H7 (cell line): ENCODE data around the gene ASB18. TPM values are rescaled to one million over a fixed set of nuclear protein-coding genes. Genes with fewer than 3 reads are reported as not detected.

Experiments
- DNase-seq: peaks from one replicate; pipeline ENCODE4 v3.0.0; 2012
- H3K27me3 ChIP-seq: 2 replicates; pipeline ENCODE4 v1.6.0; 2011; ENCODE audit warnings: mild to moderate bottlenecking, low read length; ENCODE audit not compliant: control insufficient read depth, insufficient read depth
- H3K36me3 ChIP-seq: replicated peaks from 2 replicates; pipeline ENCODE4 v1.5.1; 2011; ENCODE audit warnings: low read length; ENCODE audit not compliant: control insufficient read depth, insufficient read depth
- H3K4me3 ChIP-seq: 2 replicates; pipeline ENCODE4 v1.5.1; 2011; ENCODE audit warnings: low read depth, mild to moderate bottlenecking, control low read depth, low read length, moderate library complexity; ENCODE audit not compliant: insufficient read depth
- total RNA-seq: library from RNA; depleted of rRNA; stranded (reverse); fragments of >200 nt; shearing (Covaris generic); gene quantifications from 2 replicates; pipeline ENCODE4 v1.2.3, GENCODE V29; 2014

ASB18 gene
- total RNA-seq, 1 experiment from 2014 or later, result not detected

- Histone ChIP-seq H3K4me3 (no peak overlapping the region), H3K36me3 (no peaks in the 10 kb centered on the region)
Measured at GRCh38 chr2:236190674-236191073, 73.5 kb downstream of the ASB18 start.

DNA sequence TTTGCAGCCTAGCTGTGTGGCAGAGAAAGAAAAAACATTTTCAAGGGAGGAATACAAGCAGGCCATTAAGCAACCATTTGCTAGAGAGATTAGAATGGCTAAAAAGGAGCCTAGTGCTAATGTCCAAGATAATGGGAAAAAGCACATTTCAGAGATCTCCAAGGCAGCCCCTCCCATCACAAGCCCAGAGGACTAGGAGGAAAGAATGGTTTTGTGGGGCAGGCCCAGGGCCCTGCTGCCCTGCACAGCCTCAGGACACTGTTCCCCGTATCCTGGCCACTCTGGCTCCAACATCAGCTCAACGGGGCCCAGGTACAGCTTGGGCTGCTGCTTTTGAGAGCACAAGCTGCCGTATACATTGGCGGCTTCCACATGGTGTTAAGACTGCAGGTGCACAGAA lies 79.5 kb downstream of the ASB18 start:
- no peaks in the 10 kb centered on the region for H3K36me3 ChIP-seq
- DNase-seq, result no peak
- no peak overlapping the region for H3K4me3 ChIP-seq
- H3K27me3 ChIP-seq, result peaks cover 5% of the 10 kb centered on the region

More at GRCh38 chr2:236190674-236191073, 73.5 kb downstream of the ASB18 start:
- H3K27me3 ChIP-seq, result no peaks in the 10 kb centered on the region
- no peak for DNase-seq

GRCh38 chr2:236180831-236181453 lies 83.3 kb downstream of the ASB18 start:
- peak; percentile 92 for DNase-seq
- peaks cover 26% of the 10 kb centered on the region for H3K27me3 ChIP-seq
- H3K36me3 ChIP-seq, result no peaks in the 10 kb centered on the region
- no peak overlapping the region for H3K4me3 ChIP-seq

GRCh38 chr2:236180076-236180816 lies 84.0 kb downstream of the ASB18 start:
- Histone ChIP-seq H3K27me3 (peaks cover 33% of the 10 kb centered on the region), H3K4me3 (no peak overlapping the region), H3K36me3 (no peaks in the 10 kb centered on the region)
- DNase-seq, result no peak

DNA sequence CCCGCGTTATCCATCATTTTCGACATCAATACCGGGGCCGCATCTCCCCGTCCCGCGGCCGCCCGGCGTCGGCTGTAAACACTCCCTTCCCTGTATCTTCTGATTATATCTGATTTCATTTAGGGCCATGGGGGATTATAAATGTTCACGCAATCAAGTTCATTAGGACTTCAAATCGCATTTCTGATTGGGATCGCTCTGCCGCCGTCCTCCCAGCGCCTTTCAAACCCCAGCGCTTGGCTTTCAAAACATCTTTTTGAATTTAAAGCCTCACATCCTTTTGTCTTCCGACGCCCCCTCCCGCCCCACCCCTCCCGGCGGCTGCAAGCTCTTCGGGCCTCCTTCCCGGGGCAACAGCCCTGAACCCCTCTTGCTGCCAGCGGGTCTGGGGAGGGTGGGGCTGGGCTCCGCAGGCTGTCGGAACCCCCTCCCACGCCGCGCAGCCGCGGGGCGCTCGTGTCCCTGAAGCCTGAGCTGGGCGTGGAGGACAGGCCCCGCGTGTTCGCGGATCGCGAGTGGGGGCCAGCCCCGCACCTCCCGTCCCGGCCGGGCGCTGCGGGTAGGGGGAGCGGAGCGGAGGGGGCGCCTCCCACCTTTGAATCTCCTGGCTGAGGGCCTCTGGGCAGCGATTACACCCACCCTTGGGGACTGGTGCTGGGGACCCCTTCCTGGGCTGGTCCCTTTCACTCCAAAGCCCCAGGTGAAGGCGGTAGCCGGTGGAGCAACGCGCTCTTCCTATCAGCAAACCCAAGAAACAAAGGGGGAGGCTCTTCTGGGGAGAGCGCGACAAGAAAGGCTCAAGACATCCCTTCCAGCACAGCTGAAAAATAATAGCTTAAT lies 84.8 kb downstream of the ASB18 start:
- peak; percentile 80 for DNase-seq
- Histone ChIP-seq H3K27me3 (peaks cover 41% of the 10 kb centered on the region), H3K4me3 (peak overlapping the region; percentile 36), H3K36me3 (no peaks in the 10 kb centered on the region)

DNA sequence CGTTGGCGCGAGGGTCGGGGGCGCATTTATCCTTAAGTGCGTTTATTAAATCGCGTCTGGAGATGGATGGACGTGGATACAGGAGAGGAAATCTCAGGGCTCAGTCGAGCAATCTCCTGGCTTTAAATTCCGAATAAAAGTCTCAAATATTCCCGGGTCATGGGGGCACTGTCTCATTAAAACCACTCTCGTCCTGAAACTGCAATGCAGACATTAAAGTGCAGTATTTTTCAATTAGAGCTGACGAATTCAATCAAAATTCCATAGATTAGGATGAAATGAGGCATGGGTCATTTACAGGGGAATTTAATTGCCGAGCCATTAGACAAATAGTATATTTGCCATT lies 85.3 kb downstream of the ASB18 start:
- Histone ChIP-seq H3K27me3 (peaks cover 47% of the 10 kb centered on the region), H3K36me3 (no peaks in the 10 kb centered on the region), H3K4me3 (peak overlapping the region; percentile 36)
- no peak for DNase-seq

DNA sequence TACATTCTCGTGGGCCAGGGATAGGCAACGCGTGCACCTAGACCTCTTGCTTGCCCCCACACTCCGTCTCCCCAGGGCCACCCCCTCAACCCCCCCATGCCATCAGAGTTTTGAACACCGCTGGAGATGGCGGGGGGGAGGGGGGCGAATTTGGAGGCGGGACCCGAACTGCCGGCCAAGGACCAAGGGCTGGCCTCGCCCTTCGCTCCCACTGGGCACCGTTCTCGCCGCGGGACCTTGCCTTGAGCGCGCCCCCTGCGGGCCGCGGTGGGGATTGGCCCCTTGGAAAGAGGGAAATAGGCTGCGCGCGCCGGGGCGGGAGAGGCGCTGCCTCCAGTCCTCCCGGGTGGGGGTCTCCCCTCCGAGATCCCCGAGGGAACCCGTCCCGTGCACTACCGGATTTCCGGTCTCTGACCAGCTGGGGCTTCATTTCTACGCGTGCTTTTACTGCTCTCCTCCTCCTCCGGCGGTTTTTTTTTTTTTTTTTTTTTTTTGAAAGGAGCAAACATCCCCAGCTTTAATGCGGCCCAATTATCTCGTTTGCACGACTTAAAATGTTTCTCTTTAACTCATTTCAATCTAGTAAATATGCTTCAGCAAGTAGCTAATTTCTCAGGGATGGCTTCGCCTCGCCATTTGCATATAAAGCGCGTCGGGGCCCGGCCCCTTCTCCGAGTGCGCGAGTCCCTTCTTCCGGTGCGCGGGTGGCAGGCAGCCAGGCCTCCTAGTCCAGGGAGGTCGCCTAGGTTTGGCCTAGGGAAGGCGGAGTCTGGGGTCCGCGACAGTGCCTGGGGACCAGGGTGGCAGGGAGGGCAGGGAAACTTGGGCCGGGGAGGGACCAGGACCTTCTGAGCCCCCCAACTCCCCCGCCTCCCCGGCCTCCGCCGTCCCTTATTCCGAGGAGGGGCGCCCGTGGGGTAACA lies 86.0 kb downstream of the ASB18 start:
- Histone ChIP-seq H3K36me3 (no peaks in the 10 kb centered on the region), H3K4me3 (peak overlapping the region; percentile 36), H3K27me3 (peaks cover 53% of the 10 kb centered on the region)
- DNase-seq, result peak; percentile 96

GRCh38 chr2:236177604-236177966 lies 86.6 kb downstream of the ASB18 start:
- H3K4me3 ChIP-seq, result peak overlapping the region; percentile 36
- H3K36me3 ChIP-seq, result no peaks in the 10 kb centered on the region
- H3K27me3 ChIP-seq, result peaks cover 59% of the 10 kb centered on the region
- DNase-seq, result peak; percentile 94

GRCh38 chr2:236176951-236177350 lies 87.3 kb downstream of the ASB18 start:
- peak; percentile 53 for DNase-seq

DNA sequence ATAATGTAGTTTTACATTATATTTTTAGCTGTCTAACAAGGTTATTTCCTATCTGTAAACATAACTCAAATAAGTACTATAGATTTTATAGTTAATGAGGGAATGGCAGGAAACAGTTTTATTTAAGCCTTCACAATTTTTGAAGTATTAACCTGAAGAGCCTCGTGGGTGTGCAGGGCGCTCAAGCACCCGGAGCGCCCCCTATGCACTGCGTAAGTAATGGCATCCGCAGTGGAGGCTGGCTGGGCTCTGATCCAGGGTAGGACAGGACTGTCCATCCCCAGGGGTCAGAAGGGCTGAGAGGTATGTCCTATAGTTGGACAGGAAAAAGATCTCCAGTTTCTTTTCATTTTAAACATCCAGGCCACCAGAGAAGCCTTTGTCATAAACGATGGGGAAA lies 87.8 kb downstream of the ASB18 start:
- Histone ChIP-seq H3K4me3 (no peak overlapping the region), H3K36me3 (no peaks in the 10 kb centered on the region), H3K27me3 (peaks cover 71% of the 10 kb centered on the region)
- DNase-seq, result peak; percentile 90

More at GRCh38 chr2:236176951-236177350, 87.3 kb downstream of the ASB18 start:
- Histone ChIP-seq H3K4me3 (no peak overlapping the region), H3K27me3 (peaks cover 66% of the 10 kb centered on the region), H3K36me3 (no peaks in the 10 kb centered on the region)

DNA sequence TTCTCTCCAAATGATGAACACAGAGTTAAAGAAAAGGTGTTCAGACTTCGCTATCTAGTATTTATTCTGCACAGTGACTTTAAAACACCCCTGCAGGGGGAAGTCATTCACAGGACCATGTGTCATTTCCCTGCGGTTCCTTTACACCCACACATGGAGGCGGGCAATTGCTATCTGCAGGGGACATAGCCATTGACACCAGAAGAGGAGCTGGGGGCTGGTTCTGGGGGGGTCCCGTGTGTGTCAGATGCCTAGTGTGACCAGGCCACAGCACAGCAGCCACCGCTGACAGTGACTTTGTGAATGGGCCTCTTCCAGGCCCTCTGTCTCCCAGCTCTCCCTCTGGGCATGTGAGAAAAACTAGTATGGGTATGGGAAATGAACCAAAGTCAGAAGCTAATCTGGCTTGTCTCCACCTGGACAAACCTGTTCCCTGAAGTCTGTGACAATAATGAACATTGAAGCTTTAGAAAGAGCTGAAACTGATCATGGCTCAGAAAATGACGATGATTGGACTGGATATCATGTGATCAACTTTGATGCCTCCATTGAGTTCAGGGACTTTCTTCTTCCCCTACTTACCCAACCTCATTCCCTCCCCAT lies 88.6 kb downstream of the ASB18 start:
- no peak for DNase-seq

GRCh38 chr2:236173729-236174607 lies 90.2 kb downstream of the ASB18 start:
- peak; percentile 60 for DNase-seq
- Histone ChIP-seq H3K4me3 (peak overlapping the region; percentile 16; the same call in 1 of the 2 replicates), H3K36me3 (no peaks in the 10 kb centered on the region), H3K27me3 (peaks cover 84% of the 10 kb centered on the region)

More for the DNA sequence above, 88.6 kb downstream of the ASB18 start:
- H3K27me3 ChIP-seq, result peaks cover 79% of the 10 kb centered on the region
- H3K36me3 ChIP-seq, result no peaks in the 10 kb centered on the region
- H3K4me3 ChIP-seq, result no peak overlapping the region
